OCI-LY3 (cell line): Measurements from ENCODE around the gene TINCR.

Experiments used
- H2AFZ ChIP-seq: fragments of 200-600, 300-600 bp; shearing (Covaris generic); 2 replicates; pipeline ENCODE4 v1.6.0; 2014; ENCODE audit warnings: antibody characterized with exemption, low read depth, low read length
- H3K27ac ChIP-seq: fragments of 200-600, 300-600 bp; sonication (generic); 2 replicates; pipeline ENCODE4 v1.5.1; 2014; ENCODE audit warnings: mild to moderate bottlenecking, low read length, moderate library complexity, mixed read lengths
- H3K27me3 ChIP-seq: fragments of 200-600, 300-600 bp; sonication (generic); 2 replicates; pipeline ENCODE4 v1.6.1; 2014; ENCODE audit warnings: low read depth, low read length, mixed read lengths
- H3K36me3 ChIP-seq: fragments of 200-600, 300-600 bp; sonication (generic); replicated peaks from 2 replicates; pipeline ENCODE3; 2014; ENCODE audit warnings: low read depth, low read length, mixed read lengths
- H3K4me1 ChIP-seq: fragments of 300-600, 200-600 bp; sonication (generic); 2 replicates; pipeline ENCODE4 v1.6.1; 2014; ENCODE audit warnings: low read length, mixed read lengths
- H3K4me2 ChIP-seq: fragments of 200-600, 300-600 bp; sonication (generic); 2 replicates; pipeline ENCODE4 v1.6.1; 2014; ENCODE audit warnings: low read length, mixed read lengths
- H3K4me3 ChIP-seq: fragments of 300-600, 200-600 bp; sonication (generic); 2 replicates; pipeline ENCODE4 v1.5.1; 2014; ENCODE audit warnings: antibody characterized with exemption, mild to moderate bottlenecking, low read length, moderate library complexity
- H3K79me2 ChIP-seq: fragments of 300-600, 200-600 bp; shearing (Covaris generic); 2 replicates; pipeline ENCODE4 v1.6.1; 2014; ENCODE audit warnings: mild to moderate bottlenecking, low read length, mixed read lengths
- H3K9ac ChIP-seq: fragments of 300-600, 200-600 bp; shearing (Covaris generic); 2 replicates; pipeline ENCODE4 v1.6.0; 2014; ENCODE audit warnings: mild to moderate bottlenecking, low read length, moderate library complexity
- H3K9me3 ChIP-seq: fragments of 200-600, 300-600 bp; shearing (Covaris generic); 2 replicates; pipeline ENCODE4 v1.6.1; 2014; ENCODE audit warnings: low read length, mixed read lengths; ENCODE audit not compliant: insufficient read depth
- H4K20me1 ChIP-seq: fragments of 200-600, 300-600 bp; sonication (generic); 2 replicates; pipeline ENCODE4 v1.6.1; 2016; ENCODE audit warnings: low read length, mixed read lengths; ENCODE audit not compliant: insufficient read depth
- CTCF ChIP-seq: fragments of 200-600, 300-600 bp; sonication (generic); IDR thresholded peaks from 2 replicates; pipeline ENCODE4 v1.5.1; 2014; ENCODE audit warnings: antibody characterized with exemption, low read length, low read depth
- EZH2phosphoT487 ChIP-seq: fragments of 200-600 bp; shearing (Covaris generic); IDR thresholded peaks from 2 replicates; pipeline ENCODE4 v1.6.1; 2018; ENCODE audit warnings: antibody characterized with exemption, mixed run types, low read depth

The TINCR gene

GRCh38 chr19:5595129-5595528 is 27.4 kb upstream of the TINCR start:
- H3K4me3 ChIP-seq, result no peak overlapping the region
- H3K79me2 ChIP-seq, result peaks cover 11% of the 10 kb centered on the region; the same call in 1 of the 2 replicates
- H3K4me2 ChIP-seq, result no peak overlapping the region
- H3K36me3 ChIP-seq, result peaks cover 87% of the 10 kb centered on the region
- no peak overlapping the region for H2AFZ ChIP-seq
- no peaks in the 10 kb centered on the region for H3K9me3 ChIP-seq
- H3K27ac ChIP-seq, result no peak overlapping the region
- H3K27me3 ChIP-seq, result no peaks in the 10 kb centered on the region
- TF ChIP-seq CTCF, result no peak
- no peak for TF ChIP-seq EZH2phosphoT487
- no peak overlapping the region for H3K9ac ChIP-seq
- H3K4me1 ChIP-seq, result no peaks in the 10 kb centered on the region
- no peaks in the 10 kb centered on the region for H4K20me1 ChIP-seq

- H3K4me1 ChIP-seq, result no peaks in the 10 kb centered on the region
- no peak overlapping the region for H3K4me2 ChIP-seq
- peaks cover 87% of the 10 kb centered on the region for H3K36me3 ChIP-seq
- no peak overlapping the region for H3K27ac ChIP-seq
- H4K20me1 ChIP-seq, result no peaks in the 10 kb centered on the region
- H3K27me3 ChIP-seq, result no peaks in the 10 kb centered on the region
- no peak overlapping the region for H2AFZ ChIP-seq
- H3K9ac ChIP-seq, result no peak overlapping the region
- TF ChIP-seq EZH2phosphoT487 (no peak), CTCF (no peak)
- peaks cover 11% of the 10 kb centered on the region; the same call in 1 of the 2 replicates for H3K79me2 ChIP-seq
- no peaks in the 10 kb centered on the region for H3K9me3 ChIP-seq
- no peak overlapping the region for H3K4me3 ChIP-seq
These were observed 26.8 kb upstream of the TINCR start for GRCh38 chr19:5594521-5594950.

- no peak overlapping the region for H2AFZ ChIP-seq
- H3K36me3 ChIP-seq, result peaks cover 85% of the 10 kb centered on the region
- H3K9ac ChIP-seq, result no peak overlapping the region
- H3K27me3 ChIP-seq, result no peaks in the 10 kb centered on the region
- H3K9me3 ChIP-seq, result no peaks in the 10 kb centered on the region
- TF ChIP-seq EZH2phosphoT487 (no peak), CTCF (no peak)
- no peaks in the 10 kb centered on the region for H3K4me1 ChIP-seq
- peaks cover 4% of the 10 kb centered on the region; the same call in 1 of the 2 replicates for H3K79me2 ChIP-seq
- no peak overlapping the region for H3K4me2 ChIP-seq
- no peak overlapping the region for H3K4me3 ChIP-seq
- H4K20me1 ChIP-seq, result no peaks in the 10 kb centered on the region
- no peak overlapping the region for H3K27ac ChIP-seq
These were observed 25.8 kb upstream of the TINCR start for GRCh38 chr19:5593343-5594255.

- TF ChIP-seq EZH2phosphoT487 (no peak), CTCF (no peak)
- Histone ChIP-seq H3K79me2 (no peaks in the 10 kb centered on the region; the same call in 1 of the 2 replicates), H3K4me3 (no peak overlapping the region), H3K27me3 (no peaks in the 10 kb centered on the region), H3K4me1 (no peaks in the 10 kb centered on the region), H3K4me2 (no peak overlapping the region), H3K9ac (no peak overlapping the region), H2AFZ (no peak overlapping the region), H3K36me3 (peaks cover 85% of the 10 kb centered on the region), H3K27ac (no peak overlapping the region), H4K20me1 (0 out of 2 replicates have a peak, but pooled peaks cover 3% of the 10 kb centered on the region), H3K9me3 (no peaks in the 10 kb centered on the region)
These were observed 25.0 kb upstream of the TINCR start for GRCh38 chr19:5592531-5593342.
